HG03521 (cell line): ENCODE results near the gene FAM50A.
"Not testable (repeated sequence)": the region's sequence is repeated elsewhere in the genome, so short reads cannot be mapped to it uniquely, and the experiment has no call there.

Experiments used
- ATAC-seq: cut with Tn5 transposase; IDR thresholded peaks from one replicate; pipeline ENCODE4 v1.9.1; 2021; ENCODE audit warnings: mild to moderate bottlenecking, moderate library complexity; ENCODE audit not compliant: unreplicated experiment

FAM50A gene, protein sequence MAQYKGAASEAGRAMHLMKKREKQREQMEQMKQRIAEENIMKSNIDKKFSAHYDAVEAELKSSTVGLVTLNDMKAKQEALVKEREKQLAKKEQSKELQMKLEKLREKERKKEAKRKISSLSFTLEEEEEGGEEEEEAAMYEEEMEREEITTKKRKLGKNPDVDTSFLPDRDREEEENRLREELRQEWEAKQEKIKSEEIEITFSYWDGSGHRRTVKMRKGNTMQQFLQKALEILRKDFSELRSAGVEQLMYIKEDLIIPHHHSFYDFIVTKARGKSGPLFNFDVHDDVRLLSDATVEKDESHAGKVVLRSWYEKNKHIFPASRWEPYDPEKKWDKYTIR

DNA sequence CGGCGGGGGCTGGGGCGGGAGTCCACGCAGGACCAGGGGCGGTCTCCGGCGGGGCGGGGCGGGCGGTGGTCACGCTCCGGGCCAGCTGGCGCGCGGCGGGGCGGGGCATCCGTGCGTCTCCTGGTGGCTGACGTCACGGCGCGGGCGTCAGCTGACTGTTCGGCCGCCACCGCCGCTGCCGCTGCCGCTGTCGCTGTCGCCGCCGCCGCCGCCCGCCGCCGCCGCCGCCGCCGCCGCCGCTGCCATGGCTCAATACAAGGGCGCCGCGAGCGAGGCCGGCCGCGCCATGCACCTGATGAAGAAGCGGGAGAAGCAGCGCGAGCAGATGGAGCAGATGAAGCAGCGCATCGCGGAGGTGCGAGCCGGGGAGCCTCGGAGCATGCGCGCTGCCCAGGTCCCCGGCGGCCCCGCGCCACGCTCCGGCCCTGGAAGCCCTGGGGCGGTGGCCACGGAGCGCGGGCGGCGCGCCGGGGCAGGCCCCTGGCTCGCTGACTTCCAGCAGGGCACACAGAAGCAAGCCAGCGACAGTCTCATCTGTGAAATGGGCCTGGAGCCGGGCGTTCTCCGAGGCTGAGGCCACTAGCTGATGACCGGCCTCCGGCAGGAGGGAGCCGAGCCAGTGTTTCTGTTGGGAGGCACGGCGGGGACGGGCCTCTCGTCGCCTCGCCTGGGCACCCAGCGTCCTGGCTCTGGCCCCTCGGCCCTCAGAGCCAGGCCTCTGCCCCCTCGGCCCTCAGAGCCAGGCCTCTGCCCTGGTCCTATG lies at the start of gene FAM50A:
Gene FAM50A (plus strand): TSS at position 150 of the 763 bp plus-strand sequence. CDS start 95 bp downstream, at position 245.
- peak; percentile 84 for ATAC-seq

DNA sequence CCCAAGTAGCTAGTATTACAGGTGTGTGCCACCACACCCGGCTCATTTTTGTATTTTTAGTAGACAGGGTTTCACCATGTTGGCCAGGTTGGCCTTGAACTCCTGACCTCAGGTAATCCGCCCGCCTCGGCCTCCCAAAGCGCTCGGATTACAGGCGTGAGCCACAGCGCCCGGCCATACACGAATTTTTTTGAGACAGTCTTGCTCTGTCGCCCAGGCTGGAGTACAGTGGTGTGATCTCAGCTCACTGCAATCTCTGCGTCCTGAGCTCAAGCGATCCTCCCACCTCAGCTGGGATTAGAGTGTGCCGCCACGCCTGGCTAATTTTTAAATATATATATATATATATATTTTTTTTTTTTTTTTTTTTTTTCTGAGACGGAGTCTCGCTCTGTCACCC lies 47.6 kb upstream of the FAM50A start:
- ATAC-seq = not testable (repeated sequence)

GRCh38 chrX:154396973-154397887 lies 46.7 kb upstream of the FAM50A start:
- ATAC-seq = peak; percentile 39

GRCh38 chrX:154397888-154398667 lies 45.9 kb upstream of the FAM50A start, which contains the start of gene RPL10:
Gene RPL10 (plus strand): TSS chrX:154398377. CDS start chrX:154398520, 143 bp downstream.
- ATAC-seq = peak; percentile 80

GRCh38 chrX:154398668-154399526 lies 45.0 kb upstream of the FAM50A start:
- no peak for ATAC-seq

GRCh38 chrX:154399527-154400368 lies 44.2 kb upstream of the FAM50A start:
- ATAC-seq = no peak

DNA sequence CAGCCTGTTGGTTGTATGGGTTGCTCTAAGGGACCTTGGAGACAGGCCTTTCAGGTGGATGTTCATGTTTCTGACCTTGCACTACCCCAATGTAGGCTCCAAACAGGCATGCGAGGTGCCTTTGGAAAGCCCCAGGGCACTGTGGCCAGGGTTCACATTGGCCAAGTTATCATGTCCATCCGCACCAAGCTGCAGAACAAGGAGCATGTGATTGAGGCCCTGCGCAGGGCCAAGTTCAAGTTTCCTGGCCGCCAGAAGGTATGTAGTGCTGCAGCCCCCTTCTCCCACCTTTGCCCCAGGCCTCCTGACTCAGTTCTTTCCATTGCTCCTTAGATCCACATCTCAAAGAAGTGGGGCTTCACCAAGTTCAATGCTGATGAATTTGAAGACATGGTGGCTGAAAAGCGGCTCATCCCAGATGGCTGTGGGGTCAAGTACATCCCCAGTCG lies 43.5 kb upstream of the FAM50A start:
- not testable (repeated sequence) for ATAC-seq

DNA sequence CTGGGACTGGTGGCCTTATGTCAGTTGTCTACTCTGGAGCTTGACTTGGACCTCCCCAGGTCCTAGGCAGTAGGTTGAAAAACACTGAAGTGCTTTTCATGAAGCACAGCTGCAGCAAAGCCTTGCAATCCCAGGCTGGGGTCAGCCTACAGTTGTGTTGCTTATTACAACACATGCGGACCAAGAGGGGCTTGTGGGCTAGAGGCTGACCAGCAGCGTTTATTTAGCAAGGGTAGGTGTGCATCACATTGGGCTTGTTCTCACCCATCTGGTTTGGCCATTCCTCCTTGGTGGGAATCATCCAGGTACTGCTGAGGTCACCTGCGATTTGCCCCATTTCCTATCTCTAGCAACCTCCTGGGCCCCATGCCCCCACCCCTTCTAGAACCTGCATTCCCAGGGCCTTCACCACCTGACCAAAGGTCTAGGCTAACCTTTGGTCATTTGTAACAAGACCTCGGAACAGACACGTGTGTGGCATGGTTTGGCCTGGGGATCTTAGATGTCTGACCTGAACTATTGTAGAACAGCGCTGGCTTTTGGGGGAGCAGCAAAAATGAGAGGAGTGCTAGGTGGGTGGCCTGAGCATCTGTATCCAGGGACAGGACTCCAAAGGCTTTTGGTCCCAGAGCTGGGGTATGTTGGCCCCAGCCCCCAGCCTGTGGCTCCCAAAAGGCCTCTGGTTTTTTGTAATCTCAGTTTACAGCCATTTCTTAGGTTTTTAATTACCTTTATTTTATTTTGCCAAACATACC lies 42.7 kb upstream of the FAM50A start:
- no peak for ATAC-seq

DNA sequence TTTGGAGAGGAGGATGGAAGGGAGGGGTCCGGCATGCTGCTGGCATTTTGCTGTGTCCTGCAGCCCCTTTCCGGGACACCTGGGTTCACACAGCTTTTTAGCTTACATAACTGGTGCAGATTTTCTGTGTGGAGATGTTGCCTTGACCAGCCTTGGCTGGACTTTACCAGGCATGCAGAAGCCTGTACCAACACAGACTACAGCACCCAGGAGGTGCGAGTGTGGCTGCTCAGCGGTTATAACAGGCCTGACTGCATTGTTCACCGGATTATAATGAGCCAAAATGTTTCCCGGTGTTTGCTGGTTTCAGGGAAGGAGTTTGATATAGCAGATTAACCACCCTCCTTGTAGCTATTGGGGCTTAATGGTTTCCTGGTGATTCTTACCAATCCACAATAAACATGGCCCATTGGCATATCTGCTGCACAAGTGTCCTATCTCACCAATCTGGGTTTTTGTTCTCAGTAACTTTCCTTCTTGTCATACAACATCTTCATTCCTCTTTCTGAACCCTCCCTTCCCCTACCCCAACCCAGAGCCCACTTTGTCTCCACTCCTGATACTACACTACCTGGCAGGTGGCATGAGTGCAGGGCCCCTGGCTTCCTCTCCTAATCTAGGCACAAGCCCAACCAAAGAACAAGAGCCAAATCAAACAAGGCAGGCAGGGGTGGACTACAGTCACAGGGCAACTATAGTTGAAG lies 41.9 kb upstream of the FAM50A start:
- no peak for ATAC-seq

GRCh38 chrX:154402622-154403127 lies 41.3 kb upstream of the FAM50A start:
- no peak for ATAC-seq

DNA sequence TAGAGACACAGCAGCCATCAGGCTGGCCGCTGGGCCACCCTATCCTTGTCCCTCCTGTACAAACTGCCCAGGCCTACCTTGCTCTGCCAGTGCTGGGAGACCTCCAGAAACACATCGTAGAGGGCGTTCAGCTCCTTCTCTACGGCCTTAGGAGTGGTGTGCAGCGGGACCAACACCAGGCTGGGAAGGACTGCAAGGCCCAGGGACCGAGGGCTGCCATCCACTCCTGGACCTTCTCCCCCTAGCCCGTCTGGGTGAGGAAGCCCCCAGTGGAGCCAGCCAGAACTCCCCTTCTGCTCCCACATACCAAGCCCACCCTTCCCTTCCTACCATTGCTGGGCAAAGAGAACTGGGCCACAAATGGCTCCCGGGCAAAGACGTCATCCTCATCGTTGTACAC lies 40.7 kb upstream of the FAM50A start:
- ATAC-seq = no peak

DNA sequence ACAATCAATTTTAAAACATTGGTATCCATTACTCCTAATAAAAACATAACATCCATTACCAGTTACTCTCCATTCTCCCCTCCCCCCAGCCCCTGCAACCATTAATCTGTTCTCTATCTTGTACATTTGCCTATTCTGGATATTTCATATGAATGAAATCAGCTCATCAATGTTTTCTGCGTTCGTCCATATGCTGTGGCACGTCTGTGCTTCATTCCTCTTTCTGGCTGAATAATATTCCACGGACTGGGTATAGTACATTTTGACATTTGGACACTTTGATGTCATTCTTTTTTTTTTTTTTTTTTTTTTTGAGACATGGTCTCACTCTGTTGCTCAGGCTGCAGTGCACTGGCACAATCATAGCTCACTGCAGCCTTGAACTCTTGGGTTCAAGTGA lies 40.1 kb upstream of the FAM50A start:
- no peak for ATAC-seq

- no peak for ATAC-seq
These were observed 39.2 kb upstream of the FAM50A start for GRCh38 chrX:154404625-154405192.

- ATAC-seq = no peak
These were observed 35.2 kb upstream of the FAM50A start for GRCh38 chrX:154408659-154409221.

DNA sequence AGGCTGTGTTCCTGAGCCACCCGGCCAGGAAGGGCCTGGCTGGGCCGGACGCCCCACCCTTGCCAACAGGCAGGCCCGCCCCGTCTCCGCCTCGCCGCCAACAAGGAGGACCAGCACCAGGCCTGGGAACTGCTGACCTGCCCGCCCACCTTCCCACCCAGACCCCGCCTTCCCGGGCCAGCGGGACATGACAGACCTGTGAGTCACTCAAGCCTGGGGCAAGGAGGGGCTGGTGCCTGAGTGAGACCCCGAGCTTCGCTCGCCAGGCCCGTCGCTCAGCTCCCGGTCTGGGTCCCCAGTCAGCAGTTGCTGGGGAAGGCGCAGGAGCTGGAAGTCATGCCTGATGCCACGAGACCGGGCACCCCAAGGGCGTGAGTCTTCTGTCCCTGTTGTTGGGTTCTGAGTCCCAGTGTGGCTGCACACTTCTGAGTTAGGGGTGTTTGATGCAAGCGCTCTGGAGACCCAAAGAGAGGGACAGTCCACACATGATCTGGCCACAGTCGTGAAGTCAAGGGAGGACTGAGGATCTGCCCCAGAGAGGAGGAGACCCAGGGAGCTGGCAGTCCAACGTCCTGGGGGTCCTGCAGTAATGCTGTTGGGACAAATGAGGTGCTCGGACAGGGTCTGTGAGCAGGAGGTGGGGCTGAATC lies 34.6 kb upstream of the FAM50A start, which contains the start of gene DNASE1L1:
Gene DNASE1L1 (minus strand): TSS at position 33 of the 650 bp plus-strand sequence. CDS start 3,686 bp downstream, outside the sequence.
- no peak for ATAC-seq
